Thymus (tissue), 11 donors: ENCODE results near the gene EDEM2. TPM values are rescaled to one million over a fixed set of nuclear protein-coding genes. Genes with fewer than 3 reads are reported as not detected.
"Not testable (repeated sequence)": the region's sequence is repeated elsewhere in the genome, so short reads cannot be mapped to it uniquely, and the experiment has no call there.

Experiments used
- DNase-seq, 9 donors: peaks; one replicate each; pipeline ENCODE4 v3.0.0-alpha.2; 2013; ENCODE audit warnings: low spot score in 9 of 9, low read depth in 6 of 9, missing footprints in 1 of 9
- H3K27ac ChIP-seq, 2 donors: one replicate each; pipeline ENCODE4 v1.5.1; 2013; ENCODE audit warnings: control low read depth in 1 of 2, low read depth in 1 of 2, low read length in 1 of 2, mild to moderate bottlenecking in 1 of 2, moderate library complexity in 1 of 2
- H3K27me3 ChIP-seq, 2 donors: one replicate each; pipeline ENCODE4 v1.5.1; 2013; ENCODE audit warnings: low read length in 1 of 2; ENCODE audit not compliant: control insufficient read depth in 2 of 2, insufficient read depth in 1 of 2
- H3K36me3 ChIP-seq, 2 donors: one replicate each; pipeline ENCODE4 v1.5.1; 2013; ENCODE audit warnings: low read length in 1 of 2, mild to moderate bottlenecking in 1 of 2, moderate library complexity in 1 of 2; ENCODE audit not compliant: control insufficient read depth in 2 of 2, insufficient read depth in 2 of 2
- H3K4me1 ChIP-seq, 2 donors: one replicate each; pipeline ENCODE4 v1.5.1; 2013; ENCODE audit warnings: low read length in 2 of 2; ENCODE audit not compliant: control insufficient read depth in 2 of 2, insufficient read depth in 2 of 2
- H3K4me3 ChIP-seq, 2 donors: one replicate each; pipeline ENCODE4 v1.5.1; 2013; ENCODE audit warnings: low read length in 2 of 2, control low read depth in 1 of 2, mild to moderate bottlenecking in 1 of 2
- H3K9me3 ChIP-seq, 2 donors: one replicate each; pipeline ENCODE4 v1.5.1; 2013; ENCODE audit warnings: low read length in 1 of 2, mild to moderate bottlenecking in 1 of 2; ENCODE audit not compliant: control insufficient read depth in 2 of 2, insufficient read depth in 1 of 2
- WGBS: extraction: QIAGEN DNeasy Blood & Tissue Kit; methylation state at CpG from one replicate; pipeline ENCODE4 v1.1.7; 2013; 5-methylcytosine and 5-hydroxymethylcytosine counted together
- polyA plus RNA-seq: library from polyadenylated mRNA; stranded (reverse); fragments of 200-250 nt; gene quantifications from one replicate; pipeline ENCODE4 v1.2.3, GENCODE V29; 2013
- total RNA-seq: library from RNA; stranded (reverse); fragments of 120-200 nt; gene quantifications from one replicate; pipeline ENCODE4 v1.2.4, GENCODE V29; 2013
- donor health status: healthy.

Gene EDEM2
- total and polyA plus RNA-seq, 2 donors = 15.5 to 18.4 TPM

DNA sequence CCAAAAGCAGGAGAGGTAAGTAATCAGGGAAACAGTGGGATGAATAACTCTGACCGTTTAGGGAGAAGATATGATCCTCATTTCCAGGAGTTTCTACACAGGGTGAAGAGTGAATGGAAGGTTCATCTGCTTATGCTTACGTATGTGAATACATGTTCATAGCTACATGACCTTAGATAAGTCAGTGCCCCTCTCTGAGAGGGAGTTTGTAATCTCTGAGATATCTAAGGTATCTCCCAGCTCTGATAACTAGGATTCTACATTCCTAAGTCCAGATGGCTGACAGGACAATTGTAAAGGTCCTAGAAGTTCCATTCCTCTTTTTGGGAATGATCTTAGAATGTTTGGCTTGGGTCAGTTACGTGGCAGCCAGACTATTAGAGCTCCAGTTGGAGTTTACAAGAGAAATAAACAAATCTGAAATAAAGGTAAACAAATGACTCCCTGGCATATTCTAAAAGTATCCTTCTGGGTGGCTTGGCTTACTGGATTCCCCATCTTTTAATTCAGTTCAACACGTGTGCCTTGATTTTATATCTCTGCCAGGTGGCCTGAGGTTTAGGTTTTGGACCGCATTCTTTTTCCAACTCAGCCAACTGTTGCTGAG lies 40.6 kb upstream of the EDEM2 start:
- H3K4me3 ChIP-seq = no peak overlapping the region
- no peaks in the 10 kb centered on the region for H3K36me3 ChIP-seq
- no peaks in the 10 kb centered on the region for H3K9me3 ChIP-seq
- DNase-seq = no peak
- no peak overlapping the region for H3K27ac ChIP-seq
- no peaks in the 10 kb centered on the region for H3K27me3 ChIP-seq
- H3K4me1 ChIP-seq = no peaks in the 10 kb centered on the region
- WGBS = 93% methylated on average over 5 of the region's 5 CpGs

DNA sequence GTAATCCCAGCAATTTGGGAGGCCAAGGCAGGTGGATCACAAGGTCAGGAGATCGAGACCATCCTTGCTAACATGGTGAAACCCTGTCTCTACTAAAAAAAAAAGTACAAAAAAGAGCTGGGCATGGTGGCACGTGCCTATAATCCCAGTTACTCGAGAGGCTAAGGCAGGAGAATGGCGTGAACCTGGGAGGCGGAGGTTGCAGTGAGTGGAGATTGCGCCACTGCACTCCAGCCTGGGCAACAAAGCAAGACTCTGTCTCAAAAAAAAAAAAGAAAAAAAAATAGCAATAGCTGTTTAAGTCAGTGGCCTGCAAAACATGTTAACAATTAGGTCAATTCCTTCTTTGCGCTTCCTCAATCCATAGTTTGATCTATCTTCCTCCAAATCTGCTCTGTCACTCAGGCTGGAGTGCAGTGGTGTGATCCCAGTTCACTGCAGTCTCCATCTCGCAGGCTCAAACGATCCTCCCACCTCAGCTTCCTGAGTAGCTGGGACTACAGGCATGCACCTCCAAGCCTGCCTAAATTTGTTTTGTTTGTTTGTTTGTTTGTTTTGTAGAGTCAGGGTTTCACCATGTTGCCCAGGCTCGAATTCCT lies 39.7 kb upstream of the EDEM2 start:
- H3K27ac ChIP-seq, H3K4me1 ChIP-seq, DNase-seq, H3K36me3 ChIP-seq, H3K4me3 ChIP-seq, H3K9me3 ChIP-seq, H3K27me3 ChIP-seq: not testable (repeated sequence)
- 94% methylated on average over 10 of the region's 10 CpGs for WGBS

DNA sequence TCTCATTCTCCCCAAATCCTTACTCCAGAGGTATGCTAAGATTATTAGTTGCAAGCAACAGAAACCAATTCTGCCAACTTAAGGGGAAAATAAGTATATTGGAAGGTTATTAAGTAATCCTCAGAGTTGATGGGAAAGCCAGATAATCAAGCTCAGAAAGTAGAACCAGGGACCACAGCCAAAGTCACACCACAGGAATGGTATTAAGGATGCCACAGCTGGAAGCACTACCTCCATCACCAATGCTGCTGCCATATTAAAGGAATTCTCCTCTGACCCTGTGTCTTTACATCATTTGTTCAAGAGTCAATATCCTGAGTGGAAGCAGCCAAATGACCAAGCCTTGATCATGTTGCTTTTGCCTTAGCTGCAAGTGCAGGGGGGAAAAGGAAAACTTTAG lies 34.6 kb upstream of the EDEM2 start:
- H3K36me3 ChIP-seq = no peaks in the 10 kb centered on the region
- no peaks in the 10 kb centered on the region for H3K9me3 ChIP-seq
- H3K4me3 ChIP-seq = no peak overlapping the region
- no peak for DNase-seq
- no peak overlapping the region for H3K27ac ChIP-seq
- H3K27me3 ChIP-seq = no peaks in the 10 kb centered on the region
- H3K4me1 ChIP-seq = no peaks in the 10 kb centered on the region

DNA sequence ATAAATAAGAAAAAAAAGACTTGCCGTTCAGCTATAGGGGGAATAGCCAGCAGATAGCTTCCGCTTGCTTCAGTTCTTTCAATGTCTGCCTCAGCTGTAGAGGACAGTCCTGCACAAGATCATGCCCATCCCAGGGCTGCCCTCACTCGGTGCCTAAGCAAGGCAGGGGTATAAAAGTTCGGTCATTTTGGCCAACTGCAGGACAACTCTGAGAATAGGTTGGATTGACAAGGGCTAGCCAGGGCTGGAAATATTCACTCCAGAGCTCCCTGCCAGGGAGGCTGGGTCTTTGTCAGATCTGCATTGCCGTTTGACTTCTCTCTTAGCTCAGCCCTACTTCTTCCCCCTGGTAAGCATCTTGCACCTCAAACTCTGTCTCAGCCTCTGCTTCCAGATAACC lies 33.1 kb upstream of the EDEM2 start:
- no peak for DNase-seq
- H3K27ac ChIP-seq = no peak overlapping the region
- WGBS = 96% methylated on average over 5 of the region's 5 CpGs

DNA sequence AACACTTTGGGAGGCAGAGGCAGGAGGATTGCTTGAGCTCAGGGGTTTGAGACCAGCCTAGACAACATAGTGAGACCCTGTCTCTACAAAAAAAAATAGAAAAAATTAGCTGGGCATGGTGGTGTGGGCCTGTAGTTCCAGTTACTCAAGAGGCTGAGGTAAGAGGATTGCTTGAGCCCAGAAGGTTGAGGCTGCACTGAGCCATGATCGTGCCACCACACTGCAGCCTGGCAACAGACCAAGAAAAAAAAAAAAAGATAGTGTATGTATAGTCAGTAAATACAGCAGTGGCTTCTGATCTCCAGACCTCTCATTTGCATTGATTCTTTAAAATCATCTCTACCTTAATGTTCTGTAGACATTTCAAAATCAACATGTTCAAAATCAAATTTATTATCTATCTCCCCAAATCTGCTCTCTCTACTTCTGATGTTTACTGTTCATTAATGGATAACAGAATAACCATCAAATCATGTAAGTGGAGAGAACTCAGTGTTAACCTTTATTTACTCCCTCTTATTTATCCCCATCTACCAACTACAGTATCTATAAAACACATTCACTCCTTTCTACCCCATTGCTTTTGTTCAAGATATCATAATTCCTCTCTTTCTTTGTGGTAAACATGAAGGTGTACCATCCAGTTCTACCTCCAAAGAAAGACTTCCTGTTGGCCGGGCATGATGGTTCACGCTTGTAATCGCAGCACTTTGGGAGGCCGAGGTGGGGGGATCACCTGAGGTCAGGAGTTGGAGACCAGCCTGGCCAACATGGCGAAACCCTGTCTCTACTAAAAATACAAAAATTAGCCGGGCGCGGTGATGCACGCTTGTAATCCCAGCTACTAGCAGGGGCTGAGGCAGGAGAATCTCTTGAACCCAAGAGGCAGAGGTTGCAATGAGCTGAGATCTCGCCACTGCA lies 32.4 kb upstream of the EDEM2 start:
- DNase-seq = no peak
- Histone ChIP-seq H3K4me1 (no peaks in the 10 kb centered on the region), H3K4me3 (no peak overlapping the region), H3K27ac (no peak overlapping the region), H3K9me3 (peaks cover 0 to 3% of the 10 kb centered on the region in 2 donors), H3K27me3 (no peaks in the 10 kb centered on the region), H3K36me3 (no peaks in the 10 kb centered on the region)
- WGBS = 93% methylated on average over 11 of the region's 11 CpGs

More for the DNA sequence above, 33.1 kb upstream of the EDEM2 start:
- H3K4me1 ChIP-seq = no peaks in the 10 kb centered on the region
- H3K4me3 ChIP-seq = no peak overlapping the region
- no peaks in the 10 kb centered on the region for H3K9me3 ChIP-seq
- no peaks in the 10 kb centered on the region for H3K27me3 ChIP-seq
- H3K36me3 ChIP-seq = no peaks in the 10 kb centered on the region

DNA sequence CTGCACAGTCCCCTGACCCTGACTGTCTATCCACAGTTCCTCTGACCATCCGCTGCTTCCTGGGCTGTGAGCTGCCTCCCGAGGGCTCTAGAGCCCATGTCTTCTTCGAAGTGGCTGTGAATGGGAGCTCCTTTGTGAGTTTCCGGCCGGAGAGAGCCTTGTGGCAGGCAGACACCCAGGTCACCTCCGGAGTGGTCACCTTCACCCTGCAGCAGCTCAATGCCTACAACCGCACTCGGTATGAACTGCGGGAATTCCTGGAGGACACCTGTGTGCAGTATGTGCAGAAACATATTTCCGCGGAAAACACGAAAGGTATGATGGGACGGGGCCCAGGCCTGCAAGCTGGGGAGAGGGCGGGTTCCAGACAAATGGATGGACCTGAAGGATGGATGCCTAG lies 29.0 kb upstream of the EDEM2 start:
- no peak for DNase-seq
- Histone ChIP-seq H3K27me3 (peaks cover 0 to 7% of the 10 kb centered on the region in 2 donors), H3K36me3 (no peaks in the 10 kb centered on the region), H3K4me3 (no peak overlapping the region), H3K4me1 (peaks cover 0 to 9% of the 10 kb centered on the region in 2 donors), H3K27ac (no peak overlapping the region), H3K9me3 (peaks cover 0 to 3% of the 10 kb centered on the region in 2 donors)
- 97% methylated on average over 14 of the region's 14 CpGs for WGBS

DNA sequence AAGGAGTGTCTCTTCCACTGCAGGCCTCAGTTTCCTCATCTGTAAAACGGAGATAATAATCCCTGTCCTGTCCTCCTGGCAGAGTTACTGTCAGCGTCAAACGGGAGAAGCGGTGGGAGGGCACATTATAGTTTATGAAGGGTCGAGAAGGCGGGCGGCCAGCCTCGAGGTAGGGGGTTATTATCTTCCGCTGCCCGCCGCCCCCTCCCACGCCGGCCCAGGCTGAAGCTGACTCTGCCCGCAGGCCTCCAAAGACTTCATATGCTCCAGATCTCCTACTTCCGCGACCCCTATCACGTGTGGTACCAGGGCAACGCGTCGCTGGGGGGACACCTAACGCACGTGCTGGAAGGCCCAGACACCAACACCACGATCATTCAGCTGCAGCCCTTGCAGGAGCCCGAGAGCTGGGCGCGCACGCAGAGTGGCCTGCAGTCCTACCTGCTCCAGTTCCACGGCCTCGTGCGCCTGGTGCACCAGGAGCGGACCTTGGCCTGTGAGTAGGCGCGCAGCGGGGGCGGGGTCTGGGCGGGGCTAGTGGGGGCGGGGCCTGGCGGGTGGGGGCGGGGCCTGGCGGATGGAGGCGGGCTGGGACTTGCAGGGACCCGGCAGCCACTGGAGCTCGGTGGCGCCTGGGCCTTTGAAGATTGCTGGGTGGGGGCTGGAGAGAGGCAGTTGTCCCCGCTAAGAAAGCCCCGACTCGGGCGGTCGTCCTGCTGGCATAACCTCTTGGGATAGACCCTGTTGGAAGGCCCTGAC lies 27.5 kb upstream of the EDEM2 start:
- no peak for DNase-seq
- H3K9me3 ChIP-seq = peaks cover 0 to 3% of the 10 kb centered on the region in 2 donors
- no peak overlapping the region for H3K27ac ChIP-seq
- H3K27me3 ChIP-seq = peaks cover 0 to 7% of the 10 kb centered on the region in 2 donors
- peaks cover 0 to 9% of the 10 kb centered on the region in 2 donors for H3K4me1 ChIP-seq
- no peak overlapping the region for H3K4me3 ChIP-seq
- H3K36me3 ChIP-seq = no peaks in the 10 kb centered on the region
- 91% methylated on average over 49 of the region's 49 CpGs for WGBS

DNA sequence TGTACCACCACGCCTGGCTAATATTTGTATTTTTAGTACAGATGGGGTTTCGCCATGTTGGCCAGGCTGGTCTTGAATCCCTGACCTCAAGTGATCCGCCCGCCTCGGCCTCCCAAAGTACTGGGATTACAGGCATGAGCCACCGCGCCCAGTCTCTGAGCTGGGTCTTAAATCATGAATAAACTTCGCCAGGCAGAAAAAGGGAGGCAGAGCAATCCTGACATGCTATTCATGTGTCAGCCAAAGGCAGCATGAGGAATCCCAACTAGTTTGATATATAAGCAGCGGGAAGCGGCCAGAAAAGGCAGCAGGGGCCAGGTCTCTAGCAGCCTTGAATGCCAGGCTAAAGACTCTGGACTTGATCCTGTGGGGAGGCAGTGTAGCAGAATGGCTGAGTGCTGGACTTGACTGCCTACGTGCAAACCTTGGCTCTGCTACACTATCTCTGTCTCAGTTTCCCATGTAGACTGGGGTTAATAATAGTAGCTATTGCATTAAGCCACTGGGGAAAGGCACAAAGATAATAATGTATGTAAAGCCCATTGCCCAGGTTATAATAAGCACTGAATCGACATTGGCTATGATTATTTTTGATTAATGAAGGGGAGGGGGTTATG lies 26.5 kb upstream of the EDEM2 start:
- Histone ChIP-seq H3K36me3 (no peaks in the 10 kb centered on the region), H3K4me3 (no peak overlapping the region), H3K27ac (no peak overlapping the region), H3K9me3 (peaks cover 0 to 3% of the 10 kb centered on the region in 2 donors), H3K4me1 (peaks cover 0 to 9% of the 10 kb centered on the region in 2 donors), H3K27me3 (peaks cover 0 to 7% of the 10 kb centered on the region in 2 donors)
- no peak for DNase-seq
- 97% methylated on average over 12 of the region's 12 CpGs for WGBS
